Fibroblast of lung (primary cell): ENCODE data around the gene MBD5.

Source experiments
- CTCF ChIP-seq, 2 donors: IDR thresholded peaks in 1 of 2; conservative IDR thresholded peaks in 1 of 2; 1 replicate in 1 of 2; 2 replicates in 1 of 2; pipeline ENCODE4 v1.5.1; 2011 to 2012; ENCODE audit warnings: low read length in 2 of 2, control low read depth in 1 of 2, inconsistent platforms in 1 of 2, low read depth in 1 of 2, mild to moderate bottlenecking in 1 of 2
- EZH2 ChIP-seq: IDR thresholded peaks from 2 replicates; pipeline ENCODE4 v1.5.1; 2012; ENCODE audit warnings: low read length, control low read depth, mild to moderate bottlenecking; ENCODE audit errors: missing control alignments

GRCh38 chr2:148202237-148202636, 181.3 kb downstream of the MBD5 start:
- TF ChIP-seq CTCF (conservative IDR thresholded peaks at IDR 0.05 in 1 of 2, IDR thresholded peaks at IDR 0.05 in 1 of 2; ENCODE audit: low read depth in 1 of 2, low read length in 2 of 2): no peak
- TF ChIP-seq EZH2: no peak
